Activated CD8-positive, alpha-beta memory T cell treated with anti-CD3 and anti-CD28 coated beads for 4 hours (primary cell): ENCODE results near the gene PDE4D.

Experiments used
- DNase-seq, 2 donors: peaks; one replicate each; pipeline ENCODE4 v3.0.0-alpha.2; 2020; ENCODE audit warnings: low read depth in 2 of 2

PDE4D gene

GRCh38 chr5:59741599-59741998 is 151.9 kb downstream of the PDE4D start:
- no peak for DNase-seq

- DNase-seq, result no peak
These were observed 155.5 kb downstream of the PDE4D start for GRCh38 chr5:59738024-59738423.

GRCh38 chr5:59732806-59733205 is 160.7 kb downstream of the PDE4D start:
- DNase-seq, result no peak

- DNase-seq, result no peak
These were observed 161.2 kb downstream of the PDE4D start for GRCh38 chr5:59732301-59732700.

DNA sequence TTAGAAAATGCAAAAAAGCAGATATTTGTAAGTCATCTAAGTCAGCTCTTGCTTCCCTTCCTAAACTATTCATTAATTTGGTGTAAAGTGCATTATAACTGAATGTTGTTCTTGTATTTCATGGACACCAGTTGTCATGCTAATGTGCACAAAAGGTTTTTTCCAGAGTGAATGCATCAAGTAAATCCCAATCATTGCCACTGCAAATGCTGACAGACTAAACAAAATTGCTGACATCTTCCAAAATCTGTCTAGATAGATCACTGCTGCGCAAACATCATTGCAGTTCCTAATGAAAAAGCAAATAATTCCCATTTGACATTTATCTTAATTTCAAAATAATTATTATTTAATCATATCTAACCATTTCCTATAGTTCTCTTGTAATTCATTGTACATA is 161.7 kb downstream of the PDE4D start:
- DNase-seq, result no peak

- DNase-seq, result no peak
These were observed 163.7 kb downstream of the PDE4D start for GRCh38 chr5:59729820-59730219.

GRCh38 chr5:59729357-59729756 is 164.2 kb downstream of the PDE4D start:
- DNase-seq, result no peak

GRCh38 chr5:59728356-59728755 is 165.2 kb downstream of the PDE4D start:
- no peak for DNase-seq

DNA sequence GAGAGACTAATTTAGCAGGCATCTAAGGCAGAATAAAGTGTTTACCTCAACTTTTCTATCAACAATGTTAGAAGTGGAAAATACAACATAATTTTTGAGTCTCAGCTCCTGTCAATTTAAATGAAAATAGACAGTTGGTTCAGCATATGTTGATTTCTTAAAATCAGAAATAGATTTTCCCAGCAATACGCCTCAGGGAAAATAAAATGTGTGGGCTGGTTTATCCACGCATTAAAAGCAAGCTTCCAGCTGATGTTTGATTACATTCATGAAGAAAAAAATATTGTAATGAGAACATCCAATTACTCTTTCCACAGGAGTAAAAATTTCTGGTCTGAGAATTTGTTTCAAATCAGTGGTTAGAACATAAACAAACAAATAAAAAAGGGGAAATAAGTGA is 166.3 kb downstream of the PDE4D start:
- DNase-seq, result no peak

- no peak for DNase-seq
These were observed 168.1 kb downstream of the PDE4D start for GRCh38 chr5:59725392-59725767.

DNA sequence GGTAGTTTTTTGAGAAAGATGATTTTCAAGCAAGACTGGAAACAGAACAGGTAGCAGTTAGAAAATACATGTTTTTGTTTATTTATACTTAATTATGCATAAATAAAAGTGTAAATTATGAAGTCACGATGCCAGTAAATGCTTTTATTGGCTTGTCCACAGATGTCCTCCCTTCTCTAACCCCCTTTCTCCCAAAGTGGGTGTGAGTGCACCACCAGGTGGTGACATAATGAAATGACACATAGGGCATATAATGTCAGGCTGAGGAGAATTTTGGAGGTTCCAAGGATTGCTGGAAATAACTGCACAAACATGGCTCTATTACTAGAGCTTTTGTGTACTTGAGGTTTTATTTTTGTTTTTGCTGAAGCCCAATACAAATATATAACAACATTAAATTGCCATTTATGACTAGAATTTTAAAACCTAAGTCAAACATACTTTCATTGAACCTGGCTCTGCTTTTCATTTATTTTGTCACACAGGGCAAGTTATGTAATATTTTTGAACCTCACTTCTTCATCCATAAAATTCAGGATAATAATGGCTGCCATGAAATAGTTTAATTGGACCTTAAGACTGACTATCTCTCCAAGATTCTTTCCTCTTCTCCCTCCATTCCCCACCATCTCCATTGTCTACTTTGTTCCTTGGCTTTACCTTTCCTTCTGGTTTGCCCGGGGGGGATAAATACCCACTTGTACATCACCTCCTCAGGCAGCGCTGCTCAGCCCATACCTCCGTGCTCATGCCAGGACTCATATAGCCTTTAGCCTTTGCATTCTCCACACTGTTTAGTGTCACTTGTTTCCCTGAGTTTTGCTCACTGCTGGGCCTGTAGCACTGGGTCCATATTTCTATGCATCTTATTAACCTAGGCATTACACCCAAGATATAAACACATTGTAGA is 168.8 kb downstream of the PDE4D start:
- no peak for DNase-seq

GRCh38 chr5:59722874-59723273 is 170.7 kb downstream of the PDE4D start:
- no peak for DNase-seq

DNA sequence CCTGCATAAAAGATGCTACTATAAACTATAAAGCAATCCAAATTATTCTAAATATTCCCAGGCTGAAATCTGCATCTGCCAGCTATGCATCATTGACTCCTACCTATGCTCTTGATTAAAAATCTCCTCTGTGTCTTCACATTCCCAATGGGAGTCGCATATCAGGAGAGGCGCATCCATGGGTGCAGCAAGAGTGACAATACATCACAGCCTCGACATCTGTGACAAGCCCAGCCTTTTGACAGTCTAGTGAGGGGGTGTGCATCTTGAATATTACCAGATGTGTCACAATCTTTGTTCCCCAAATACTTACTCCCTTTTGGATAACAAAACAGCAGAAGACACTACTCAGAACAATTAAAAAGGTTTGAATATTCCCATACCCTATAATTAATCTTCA is 171.8 kb downstream of the PDE4D start:
- DNase-seq, result no peak

DNA sequence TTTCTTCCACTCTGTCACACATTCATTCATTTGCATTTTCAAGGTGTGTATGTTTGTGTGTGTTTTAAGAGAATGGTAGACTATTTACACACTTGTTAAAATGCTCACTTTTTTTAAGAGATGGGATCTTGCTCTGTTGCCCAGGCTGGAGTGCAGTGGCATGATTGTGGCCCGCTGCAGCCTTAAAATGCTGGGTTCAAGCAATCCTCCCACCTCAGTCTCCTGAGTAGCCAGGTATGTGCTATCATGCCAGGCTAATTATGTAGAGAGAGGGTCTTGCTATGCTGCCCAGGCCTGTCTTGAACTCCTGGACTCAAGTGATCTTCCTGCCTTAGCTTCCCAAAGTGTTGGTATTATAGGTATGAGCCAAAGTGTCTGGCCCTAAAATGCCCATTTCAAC is 173.5 kb downstream of the PDE4D start:
- DNase-seq, result no peak

DNA sequence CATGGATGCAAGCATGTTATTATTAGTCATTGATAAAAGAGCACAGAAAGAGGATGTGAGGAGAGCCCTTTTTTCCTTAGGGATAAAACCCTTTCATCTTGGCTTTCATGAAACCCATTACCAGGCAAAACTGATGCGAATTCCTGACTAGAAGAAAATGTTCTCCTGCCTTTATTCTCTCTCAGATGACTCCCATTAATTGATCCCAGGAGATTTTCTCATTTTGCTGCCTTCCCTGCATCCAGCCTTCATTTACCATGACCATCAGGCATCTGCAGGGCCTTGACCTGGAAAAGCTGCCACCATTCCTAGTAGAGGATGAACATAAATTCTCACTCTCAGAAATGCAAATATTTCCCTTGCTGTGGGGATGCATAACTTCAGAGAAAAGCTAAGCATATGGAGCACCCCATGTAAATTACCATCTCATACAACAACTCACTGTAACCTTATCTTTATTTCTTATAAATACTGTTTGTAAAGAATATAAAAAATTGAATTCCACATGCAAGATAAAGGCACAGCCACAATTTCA is 176.5 kb downstream of the PDE4D start:
- no peak for DNase-seq

DNA sequence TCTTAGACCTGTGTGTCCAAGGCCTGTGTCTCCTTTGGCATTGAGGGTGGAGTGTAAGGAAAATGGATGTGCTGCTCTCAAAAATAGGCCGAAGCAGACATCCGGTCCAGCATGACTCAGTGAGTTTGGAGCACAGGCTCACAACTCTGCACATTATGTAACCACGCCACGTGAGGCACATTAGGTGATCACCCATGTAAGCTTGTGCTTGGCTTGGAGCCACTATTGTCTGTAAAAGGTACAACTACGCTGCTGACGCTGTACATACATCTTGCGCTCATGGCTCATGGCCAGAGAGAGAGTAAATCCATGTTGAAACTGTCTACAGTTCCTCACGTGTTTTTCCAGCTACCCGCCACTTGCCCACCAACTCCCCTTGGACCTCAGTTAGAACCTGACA is 177.5 kb downstream of the PDE4D start:
- DNase-seq, result no peak

- DNase-seq, result no peak
These were observed 178.3 kb downstream of the PDE4D start for GRCh38 chr5:59715228-59715627.

DNA sequence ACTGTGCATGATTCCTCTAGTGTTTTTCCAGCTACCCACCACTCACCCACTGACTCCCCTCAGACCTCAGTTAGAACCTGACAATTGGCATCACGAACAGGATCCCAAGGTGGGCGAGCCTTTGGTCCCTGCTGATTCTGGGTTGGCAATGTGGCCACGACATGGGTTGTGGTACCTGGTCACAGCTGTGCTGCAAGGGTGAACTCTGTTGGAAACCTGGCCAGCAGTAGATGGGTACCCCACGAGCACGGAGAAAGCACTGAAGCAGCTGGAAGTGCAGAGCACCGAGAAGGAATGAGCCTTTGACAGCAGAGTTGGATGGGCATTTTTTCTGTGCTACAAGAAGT is 180.1 kb downstream of the PDE4D start:
- no peak for DNase-seq

DNA sequence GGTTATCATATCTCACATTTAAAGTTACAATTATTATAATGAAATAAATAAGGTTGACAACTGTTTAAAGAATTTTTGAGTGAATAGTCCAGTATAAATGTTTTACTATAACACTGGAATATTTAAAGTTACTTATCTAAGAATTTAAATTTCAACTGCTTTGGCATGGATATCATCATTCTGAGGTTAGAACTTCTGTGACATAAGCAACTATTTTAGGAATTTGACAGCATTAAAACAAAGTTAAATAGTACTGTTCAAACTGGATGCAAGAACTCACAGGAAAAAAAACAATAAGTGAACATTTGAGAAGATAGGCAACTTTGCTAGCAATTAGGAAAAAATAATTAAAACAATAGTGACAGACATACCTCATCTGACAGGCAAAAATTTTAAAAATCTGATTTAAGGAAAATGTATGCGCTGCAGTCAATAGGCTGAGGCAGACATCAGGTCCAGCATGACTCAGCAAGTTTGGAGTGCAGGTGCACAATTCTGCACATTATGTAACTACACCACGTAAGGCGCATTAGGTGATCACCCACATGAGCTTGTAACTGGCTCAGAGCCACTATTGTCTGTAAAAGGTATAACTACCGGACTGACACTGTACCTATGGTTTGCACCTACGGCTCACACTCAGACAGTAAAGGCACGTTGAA is 180.6 kb downstream of the PDE4D start:
- DNase-seq, result no peak

DNA sequence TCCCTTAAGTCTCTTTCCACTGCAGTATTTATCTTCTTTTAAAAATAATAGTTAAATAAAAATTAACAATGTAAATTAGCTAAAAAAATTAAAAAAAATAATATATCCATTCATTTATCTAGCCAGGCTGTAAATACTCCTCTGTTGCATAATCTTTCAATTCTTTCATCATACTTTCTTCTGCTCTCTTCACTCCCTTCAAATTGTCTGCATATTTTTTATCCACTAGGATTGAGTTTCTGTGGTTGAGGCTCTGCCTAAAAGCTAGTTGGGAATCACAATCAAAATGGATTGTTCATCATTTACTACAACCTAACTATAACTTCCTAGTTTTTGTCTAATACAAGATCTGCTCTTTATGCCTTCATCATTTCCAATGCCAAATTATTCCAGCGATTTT is 182.2 kb downstream of the PDE4D start:
- DNase-seq, result no peak

DNA sequence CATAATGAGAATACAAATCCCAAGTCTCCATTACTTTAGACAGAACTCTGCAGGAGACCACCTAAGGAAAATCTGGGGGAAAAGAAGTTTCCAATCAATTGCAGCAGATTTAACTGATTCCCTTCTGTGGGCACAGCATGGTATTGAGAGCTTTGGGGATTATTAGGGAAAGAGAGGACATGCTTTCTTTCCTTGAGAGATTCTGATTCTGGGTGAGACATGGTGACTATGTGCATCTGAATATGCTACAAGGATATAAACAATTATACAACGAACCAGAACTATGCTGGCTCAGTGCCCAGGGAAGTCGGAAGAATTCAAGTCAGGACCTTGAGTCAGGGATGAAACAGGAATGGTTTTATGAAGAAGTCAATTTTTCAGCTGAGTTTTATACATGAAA is 183.7 kb downstream of the PDE4D start:
- DNase-seq, result no peak

DNA sequence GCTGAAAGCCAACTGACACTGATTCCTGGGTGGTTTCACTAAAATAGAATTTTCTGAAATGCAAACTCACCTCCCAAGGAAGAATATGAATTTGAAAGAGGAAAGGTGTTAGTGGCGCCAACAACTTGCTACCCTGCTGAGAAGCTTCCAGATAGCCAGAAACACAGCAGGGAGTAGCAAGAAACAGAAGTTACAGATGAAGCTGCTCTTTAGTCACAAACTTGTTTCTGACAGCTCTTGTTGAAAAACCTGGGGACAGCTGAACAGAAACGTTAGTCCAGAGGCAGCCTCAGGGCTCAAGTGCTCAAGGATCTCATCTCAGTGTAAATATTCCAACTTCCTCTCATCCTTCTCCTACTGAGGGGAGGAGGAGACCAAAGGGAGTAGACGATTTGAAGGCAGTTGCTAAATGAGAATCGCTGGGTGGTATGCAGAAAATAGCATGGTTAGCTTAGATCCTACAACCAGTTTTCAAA is 184.1 kb downstream of the PDE4D start:
- DNase-seq, result no peak

- no peak for DNase-seq
These were observed 188.6 kb downstream of the PDE4D start for GRCh38 chr5:59704936-59705335.
